ENCODE results near the gene STX8.

GRCh38 chr17:9240659-9241370 lies 334.8 kb downstream of the STX8 start:
- no peak for TF ChIP-seq CTCF (IDR thresholded peaks at IDR 0.05; ENCODE audit: insufficient read depth, low read depth, low read length)
- no peak for TF ChIP-seq EZH2 (IDR thresholded peaks at IDR 0.05; ENCODE audit: insufficient read depth, low read length)

Data from astrocyte (in vitro differentiated cells and primary cell).